T-helper 2 cell treated with Interferon-gamma antibody and Interleukin-4, amounts not matched to agents 5 μg/mL and 100 μg/mL, for 36 hours (primary cell): ENCODE results near the gene UBAP1L.
"Not testable (repeated sequence)": the region's sequence is repeated elsewhere in the genome, so short reads cannot be mapped to it uniquely, and the experiment has no call there.

Experiments
- DNase-seq: peaks from one replicate; pipeline ENCODE4 v3.0.0; 2021; ENCODE audit warnings: low spot score
- H3K27ac Mint-ChIP-seq: one replicate; pipeline ENCODE4 v1.8.0; 2021; ENCODE audit warnings: mild to moderate bottlenecking, mixed read lengths
- H3K27me3 Mint-ChIP-seq: one replicate; pipeline ENCODE4 v1.8.0; 2021; ENCODE audit warnings: low read depth, mixed read lengths
- H3K36me3 Mint-ChIP-seq: one replicate; pipeline ENCODE4 v1.8.0; 2021; ENCODE audit warnings: low read depth, mixed read lengths
- H3K4me1 Mint-ChIP-seq: one replicate; pipeline ENCODE4 v1.8.0; 2021; ENCODE audit warnings: low read depth, mixed read lengths
- H3K4me3 Mint-ChIP-seq: one replicate; pipeline ENCODE4 v1.8.0; 2022; ENCODE audit warnings: mild to moderate bottlenecking, moderate library complexity, mixed read lengths
- H3K9me3 Mint-ChIP-seq: one replicate; pipeline ENCODE4 v1.8.0; 2021; ENCODE audit warnings: mixed read lengths

Gene UBAP1L

GRCh38 chr15:65044218-65044617 lies 70.8 kb downstream of the UBAP1L start:
- not testable (repeated sequence) for H3K4me3 Mint-ChIP-seq, H3K4me1 Mint-ChIP-seq, DNase-seq, H3K9me3 Mint-ChIP-seq, H3K27ac Mint-ChIP-seq, H3K36me3 Mint-ChIP-seq, H3K27me3 Mint-ChIP-seq

GRCh38 chr15:65042776-65043327 lies 72.1 kb downstream of the UBAP1L start:
- Mint-ChIP-seq H3K4me1 (no peaks in the 10 kb centered on the region), H3K36me3 (no peaks in the 10 kb centered on the region), H3K4me3 (no peak overlapping the region), H3K9me3 (no peaks in the 10 kb centered on the region), H3K27ac (no peak overlapping the region), H3K27me3 (peaks cover 2% of the 10 kb centered on the region)
- no peak for DNase-seq
